ENCODE results near the gene SECISBP2L.

The SECISBP2L gene

DNA sequence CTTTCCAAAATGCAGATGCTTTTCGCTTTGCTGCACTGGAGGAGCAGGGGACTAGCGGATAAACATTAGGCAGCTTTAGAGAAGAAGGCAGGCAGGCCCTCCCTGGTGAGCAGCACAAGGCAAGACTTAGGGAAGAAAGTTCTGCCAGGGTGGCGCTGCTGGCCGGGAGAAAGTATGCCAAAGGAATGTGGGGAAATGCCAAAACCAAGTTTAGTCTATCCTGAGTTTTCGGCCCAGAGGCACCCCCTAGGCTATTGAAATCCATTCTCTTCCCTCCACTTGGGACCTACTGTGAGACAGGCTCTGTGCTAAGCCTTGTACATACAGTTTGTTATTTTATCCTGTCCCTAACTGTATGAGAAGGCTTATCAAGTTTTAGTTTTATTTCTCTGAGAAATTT is 91.7 kb downstream of the SECISBP2L start:
- TF ChIP-seq EGR1 (IDR thresholded peaks at IDR 0.05) = no peak
- no peak for TF ChIP-seq FOXM1 (IDR thresholded peaks at IDR 0.05; ENCODE audit: borderline replicate concordance, low read depth)
- TF ChIP-seq TAF1 (IDR thresholded peaks at IDR 0.05; ENCODE audit: low read depth) = no peak
- TF ChIP-seq TEAD4 (IDR thresholded peaks at IDR 0.05) = no peak
- no peak for TF ChIP-seq NFIC (IDR thresholded peaks at IDR 0.05)
- TF ChIP-seq, protein P1, sequence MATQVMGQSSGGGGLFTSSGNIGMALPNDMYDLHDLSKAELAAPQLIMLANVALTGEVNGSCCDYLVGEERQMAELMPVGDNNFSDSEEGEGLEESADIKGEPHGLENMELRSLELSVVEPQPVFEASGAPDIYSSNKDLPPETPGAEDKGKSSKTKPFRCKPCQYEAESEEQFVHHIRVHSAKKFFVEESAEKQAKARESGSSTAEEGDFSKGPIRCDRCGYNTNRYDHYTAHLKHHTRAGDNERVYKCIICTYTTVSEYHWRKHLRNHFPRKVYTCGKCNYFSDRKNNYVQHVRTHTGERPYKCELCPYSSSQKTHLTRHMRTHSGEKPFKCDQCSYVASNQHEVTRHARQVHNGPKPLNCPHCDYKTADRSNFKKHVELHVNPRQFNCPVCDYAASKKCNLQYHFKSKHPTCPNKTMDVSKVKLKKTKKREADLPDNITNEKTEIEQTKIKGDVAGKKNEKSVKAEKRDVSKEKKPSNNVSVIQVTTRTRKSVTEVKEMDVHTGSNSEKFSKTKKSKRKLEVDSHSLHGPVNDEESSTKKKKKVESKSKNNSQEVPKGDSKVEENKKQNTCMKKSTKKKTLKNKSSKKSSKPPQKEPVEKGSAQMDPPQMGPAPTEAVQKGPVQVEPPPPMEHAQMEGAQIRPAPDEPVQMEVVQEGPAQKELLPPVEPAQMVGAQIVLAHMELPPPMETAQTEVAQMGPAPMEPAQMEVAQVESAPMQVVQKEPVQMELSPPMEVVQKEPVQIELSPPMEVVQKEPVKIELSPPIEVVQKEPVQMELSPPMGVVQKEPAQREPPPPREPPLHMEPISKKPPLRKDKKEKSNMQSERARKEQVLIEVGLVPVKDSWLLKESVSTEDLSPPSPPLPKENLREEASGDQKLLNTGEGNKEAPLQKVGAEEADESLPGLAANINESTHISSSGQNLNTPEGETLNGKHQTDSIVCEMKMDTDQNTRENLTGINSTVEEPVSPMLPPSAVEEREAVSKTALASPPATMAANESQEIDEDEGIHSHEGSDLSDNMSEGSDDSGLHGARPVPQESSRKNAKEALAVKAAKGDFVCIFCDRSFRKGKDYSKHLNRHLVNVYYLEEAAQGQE (IDR thresholded peaks at IDR 0.05; ENCODE audit: low read depth) = no peak
- TF ChIP-seq, protein P2, sequence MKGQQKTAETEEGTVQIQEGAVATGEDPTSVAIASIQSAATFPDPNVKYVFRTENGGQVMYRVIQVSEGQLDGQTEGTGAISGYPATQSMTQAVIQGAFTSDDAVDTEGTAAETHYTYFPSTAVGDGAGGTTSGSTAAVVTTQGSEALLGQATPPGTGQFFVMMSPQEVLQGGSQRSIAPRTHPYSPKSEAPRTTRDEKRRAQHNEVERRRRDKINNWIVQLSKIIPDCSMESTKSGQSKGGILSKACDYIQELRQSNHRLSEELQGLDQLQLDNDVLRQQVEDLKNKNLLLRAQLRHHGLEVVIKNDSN (IDR thresholded peaks at IDR 0.05) = no peak
- TF ChIP-seq EP300 (IDR thresholded peaks at IDR 0.05; ENCODE audit: borderline replicate concordance) = no peak
- TF ChIP-seq, protein P3, sequence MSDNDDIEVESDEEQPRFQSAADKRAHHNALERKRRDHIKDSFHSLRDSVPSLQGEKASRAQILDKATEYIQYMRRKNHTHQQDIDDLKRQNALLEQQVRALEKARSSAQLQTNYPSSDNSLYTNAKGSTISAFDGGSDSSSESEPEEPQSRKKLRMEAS (IDR thresholded peaks at IDR 0.05) = no peak
- TF ChIP-seq CEBPB (IDR thresholded peaks at IDR 0.05) = no peak
- no peak for TF ChIP-seq RAD21 (IDR thresholded peaks at IDR 0.05; ENCODE audit: low read depth)
- TF ChIP-seq CREB1 (IDR thresholded peaks at IDR 0.05; ENCODE audit: low read depth) = no peak
- no peak for TF ChIP-seq YY1 (IDR thresholded peaks at IDR 0.05; ENCODE audit: low read depth)
- no peak for TF ChIP-seq TCF12 (IDR thresholded peaks at IDR 0.05; ENCODE audit: low read depth)
- no peak for TF ChIP-seq ZBTB7A (IDR thresholded peaks at IDR 0.05; ENCODE audit: low read depth)

DNA sequence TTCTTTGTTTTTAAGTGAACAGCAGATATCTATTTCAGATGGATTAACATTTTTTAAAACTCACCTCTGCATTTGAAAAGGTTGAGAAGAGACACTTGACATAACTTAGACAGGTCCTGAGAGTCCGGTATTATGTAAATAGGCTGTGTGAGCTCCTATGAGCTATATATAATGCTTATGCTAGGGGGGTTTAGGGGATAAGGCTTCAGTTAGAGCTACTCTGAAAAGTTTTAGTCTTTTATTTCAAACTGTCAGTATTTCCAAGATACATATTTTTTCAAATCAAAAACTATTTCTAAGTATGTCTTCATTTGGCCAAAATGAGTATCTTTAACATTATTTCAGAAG is 99.4 kb downstream of the SECISBP2L start:
- TF ChIP-seq FOXM1 (IDR thresholded peaks at IDR 0.05; ENCODE audit: borderline replicate concordance, low read depth) (no peak), CEBPB (IDR thresholded peaks at IDR 0.05) (no peak), EP300 (IDR thresholded peaks at IDR 0.05; ENCODE audit: borderline replicate concordance) (no peak), NFIC (IDR thresholded peaks at IDR 0.05) (no peak), TEAD4 (IDR thresholded peaks at IDR 0.05) (no peak), YY1 (IDR thresholded peaks at IDR 0.05; ENCODE audit: low read depth) (no peak), EGR1 (IDR thresholded peaks at IDR 0.05) (no peak), ZBTB7A (IDR thresholded peaks at IDR 0.05; ENCODE audit: low read depth) (no peak), TAF1 (IDR thresholded peaks at IDR 0.05; ENCODE audit: low read depth) (no peak), RAD21 (IDR thresholded peaks at IDR 0.05; ENCODE audit: low read depth) (no peak), TCF12 (IDR thresholded peaks at IDR 0.05; ENCODE audit: low read depth) (no peak), CREB1 (IDR thresholded peaks at IDR 0.05; ENCODE audit: low read depth) (no peak)
- TF ChIP-seq, protein P3 (IDR thresholded peaks at IDR 0.05) = no peak
- TF ChIP-seq, protein P1 (IDR thresholded peaks at IDR 0.05; ENCODE audit: low read depth) = no peak
- TF ChIP-seq, protein P2 (IDR thresholded peaks at IDR 0.05) = no peak

DNA sequence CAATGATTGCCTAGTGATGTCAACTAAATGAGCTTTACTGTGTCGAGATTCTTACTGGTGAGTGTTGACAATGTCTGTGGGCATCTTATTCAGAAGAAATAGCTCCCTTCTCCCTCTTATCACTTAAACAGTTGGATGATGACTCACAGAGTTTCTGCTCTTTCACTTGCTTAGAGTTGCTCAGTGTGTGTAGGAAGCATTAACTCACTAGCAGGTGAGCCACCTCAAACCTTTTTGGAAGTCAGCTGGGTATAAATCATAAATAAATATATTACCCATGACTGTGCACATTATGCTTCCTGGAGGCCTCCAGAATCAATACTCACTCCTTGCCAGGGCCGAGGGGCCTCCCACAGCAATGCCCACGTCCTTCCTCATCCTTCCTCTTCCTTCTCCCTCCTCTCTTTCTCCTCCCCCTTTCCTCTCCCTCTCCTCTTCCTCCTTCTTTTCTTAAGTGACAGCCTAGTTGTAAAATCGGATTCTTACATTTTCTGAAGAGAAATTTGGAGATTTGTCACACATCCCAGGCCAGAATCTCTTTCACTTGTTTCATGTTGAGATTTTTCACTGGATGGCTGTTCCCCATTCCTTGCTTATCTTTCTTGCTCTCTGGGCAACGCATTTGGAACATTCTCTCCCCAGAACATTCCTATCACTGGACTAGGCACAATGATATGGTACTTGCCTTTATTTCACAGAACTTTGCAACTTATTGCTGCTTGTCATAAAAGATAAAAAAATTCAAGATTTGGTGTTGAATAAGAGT is 100.0 kb downstream of the SECISBP2L start:
- TF ChIP-seq TEAD4 (IDR thresholded peaks at IDR 0.05) (no peak), TAF1 (IDR thresholded peaks at IDR 0.05; ENCODE audit: low read depth) (no peak), RAD21 (IDR thresholded peaks at IDR 0.05; ENCODE audit: low read depth) (no peak)

DNA sequence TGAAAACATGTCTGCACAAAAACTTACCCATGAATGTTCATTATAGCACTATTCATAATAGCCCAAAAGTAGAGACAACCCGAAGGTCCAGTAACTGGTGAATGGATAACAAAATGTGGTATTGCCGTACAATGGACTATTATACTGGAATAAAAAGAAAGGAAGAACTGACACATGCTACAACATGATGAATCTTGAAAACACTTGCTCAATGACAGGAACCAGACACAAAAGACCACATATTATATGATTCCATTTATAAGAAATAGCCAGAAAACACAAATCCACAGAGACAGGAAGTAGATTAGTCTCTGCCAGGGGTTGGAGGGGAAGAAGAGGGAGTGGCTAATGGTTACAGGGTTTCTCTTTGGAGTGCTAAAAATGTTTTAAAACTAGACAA is 100.9 kb downstream of the SECISBP2L start:
- no peak for TF ChIP-seq TEAD4 (IDR thresholded peaks at IDR 0.05)
- TF ChIP-seq NFIC (IDR thresholded peaks at IDR 0.05) = no peak
- TF ChIP-seq FOXM1 (IDR thresholded peaks at IDR 0.05; ENCODE audit: borderline replicate concordance, low read depth) = no peak
- no peak for TF ChIP-seq RAD21 (IDR thresholded peaks at IDR 0.05; ENCODE audit: low read depth)
- no peak for TF ChIP-seq TAF1 (IDR thresholded peaks at IDR 0.05; ENCODE audit: low read depth)
- TF ChIP-seq YY1 (IDR thresholded peaks at IDR 0.05; ENCODE audit: low read depth) = no peak
- no peak for TF ChIP-seq ZBTB7A (IDR thresholded peaks at IDR 0.05; ENCODE audit: low read depth)
- TF ChIP-seq CEBPB (IDR thresholded peaks at IDR 0.05) = no peak
- no peak for TF ChIP-seq EP300 (IDR thresholded peaks at IDR 0.05; ENCODE audit: borderline replicate concordance)
- TF ChIP-seq, protein P1 (IDR thresholded peaks at IDR 0.05; ENCODE audit: low read depth) = no peak
- no peak for TF ChIP-seq TCF12 (IDR thresholded peaks at IDR 0.05; ENCODE audit: low read depth)
- no peak for TF ChIP-seq EGR1 (IDR thresholded peaks at IDR 0.05)
- TF ChIP-seq, protein P3 (IDR thresholded peaks at IDR 0.05) = no peak
- TF ChIP-seq, protein P2 (IDR thresholded peaks at IDR 0.05) = no peak
- TF ChIP-seq CREB1 (IDR thresholded peaks at IDR 0.05; ENCODE audit: low read depth) = no peak
